ENCODE results near the gene RBBP5. TPM values are rescaled to one million over a fixed set of nuclear protein-coding genes. Genes with fewer than 3 reads are reported as not detected.

The RBBP5 gene
- total RNA-seq, 1 donor from 2014 or later: 10.6 TPM

DNA sequence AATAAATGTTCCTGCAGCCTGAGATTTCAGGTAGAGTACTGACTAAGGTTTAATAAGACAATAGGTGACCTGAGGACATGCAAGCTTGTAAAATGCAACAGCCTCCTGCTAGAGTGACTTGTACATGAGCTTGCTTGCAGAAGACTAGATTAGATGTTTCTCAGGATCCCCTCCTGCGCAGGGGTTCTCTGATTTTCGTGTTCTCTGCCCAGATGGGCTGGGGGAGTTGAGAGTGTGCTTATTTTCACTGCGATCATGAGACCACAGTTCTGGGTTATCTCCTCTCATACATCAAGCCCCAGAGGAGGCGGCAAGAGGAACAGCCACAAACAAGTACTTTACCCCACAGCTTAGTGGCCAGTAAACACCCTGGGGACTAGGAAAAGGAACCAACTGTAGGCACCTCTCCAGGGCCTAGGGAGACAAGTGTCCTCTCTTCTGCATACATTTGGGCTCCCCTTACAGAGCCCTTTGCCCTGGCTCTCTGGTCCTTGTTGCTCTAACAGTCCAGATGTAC lies 45.5 kb downstream of the RBBP5 start:
- TF ChIP-seq, protein P1, sequence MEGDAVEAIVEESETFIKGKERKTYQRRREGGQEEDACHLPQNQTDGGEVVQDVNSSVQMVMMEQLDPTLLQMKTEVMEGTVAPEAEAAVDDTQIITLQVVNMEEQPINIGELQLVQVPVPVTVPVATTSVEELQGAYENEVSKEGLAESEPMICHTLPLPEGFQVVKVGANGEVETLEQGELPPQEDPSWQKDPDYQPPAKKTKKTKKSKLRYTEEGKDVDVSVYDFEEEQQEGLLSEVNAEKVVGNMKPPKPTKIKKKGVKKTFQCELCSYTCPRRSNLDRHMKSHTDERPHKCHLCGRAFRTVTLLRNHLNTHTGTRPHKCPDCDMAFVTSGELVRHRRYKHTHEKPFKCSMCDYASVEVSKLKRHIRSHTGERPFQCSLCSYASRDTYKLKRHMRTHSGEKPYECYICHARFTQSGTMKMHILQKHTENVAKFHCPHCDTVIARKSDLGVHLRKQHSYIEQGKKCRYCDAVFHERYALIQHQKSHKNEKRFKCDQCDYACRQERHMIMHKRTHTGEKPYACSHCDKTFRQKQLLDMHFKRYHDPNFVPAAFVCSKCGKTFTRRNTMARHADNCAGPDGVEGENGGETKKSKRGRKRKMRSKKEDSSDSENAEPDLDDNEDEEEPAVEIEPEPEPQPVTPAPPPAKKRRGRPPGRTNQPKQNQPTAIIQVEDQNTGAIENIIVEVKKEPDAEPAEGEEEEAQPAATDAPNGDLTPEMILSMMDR (conservative IDR thresholded peaks at IDR 0.05; ENCODE audit: low read depth, low read length): no peak
- DNase-seq (ENCODE audit: low read depth): no peak
- no peak overlapping the region for H3K4me3 ChIP-seq (ENCODE audit: low read depth, low read length)

GRCh38 chr1:205075642-205076155 lies 46.1 kb downstream of the RBBP5 start:
- TF ChIP-seq, protein P1 (conservative IDR thresholded peaks at IDR 0.05; ENCODE audit: low read depth, low read length): no peak
- H3K4me3 ChIP-seq (ENCODE audit: low read depth, low read length): no peak overlapping the region
- no peak for DNase-seq (ENCODE audit: low read depth)

GRCh38 chr1:205074513-205074912 lies 47.3 kb downstream of the RBBP5 start:
- DNase-seq (ENCODE audit: low read depth): no peak
- TF ChIP-seq, protein P1 (conservative IDR thresholded peaks at IDR 0.05; ENCODE audit: low read depth, low read length): no peak
- no peak overlapping the region for H3K4me3 ChIP-seq (ENCODE audit: low read depth, low read length)

GRCh38 chr1:205074084-205074483 lies 47.7 kb downstream of the RBBP5 start:
- no peak overlapping the region for H3K4me3 ChIP-seq (ENCODE audit: low read depth, low read length)
- no peak for DNase-seq (ENCODE audit: low read depth)
- TF ChIP-seq, protein P1 (conservative IDR thresholded peaks at IDR 0.05; ENCODE audit: low read depth, low read length): no peak

DNA sequence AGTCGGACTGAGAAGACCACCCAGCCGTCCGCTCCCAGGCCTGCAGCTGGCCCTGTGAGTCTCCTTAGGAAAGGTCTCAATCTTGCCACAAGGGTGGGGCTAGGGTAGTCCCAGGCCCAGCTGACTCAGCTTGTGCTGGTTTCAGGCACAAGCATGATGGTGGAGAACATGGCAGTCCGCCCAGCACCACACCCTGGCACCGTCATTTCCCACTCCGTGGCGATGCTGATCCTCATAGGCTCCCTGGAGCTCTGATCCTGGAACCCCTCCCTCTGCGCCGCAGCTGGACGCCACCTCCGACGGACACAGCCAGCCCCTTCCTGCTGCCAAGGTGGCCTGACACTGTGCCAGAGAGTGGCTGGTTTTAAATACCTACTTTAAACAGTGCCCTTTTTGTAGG lies 48.3 kb downstream of the RBBP5 start:
- no peak for DNase-seq (ENCODE audit: low read depth)
- no peak overlapping the region for H3K4me3 ChIP-seq (ENCODE audit: low read depth, low read length)
- TF ChIP-seq, protein P1 (conservative IDR thresholded peaks at IDR 0.05; ENCODE audit: low read depth, low read length): no peak

GRCh38 chr1:205072881-205073280 lies 48.9 kb downstream of the RBBP5 start:
- DNase-seq (ENCODE audit: low read depth): no peak
- TF ChIP-seq, protein P1 (conservative IDR thresholded peaks at IDR 0.05; ENCODE audit: low read depth, low read length): no peak
- no peak overlapping the region for H3K4me3 ChIP-seq (ENCODE audit: low read depth, low read length)

- TF ChIP-seq, protein P1 (conservative IDR thresholded peaks at IDR 0.05; ENCODE audit: low read depth, low read length): no peak
- no peak overlapping the region for H3K4me3 ChIP-seq (ENCODE audit: low read depth, low read length)
- no peak for DNase-seq (ENCODE audit: low read depth)
These were observed 49.5 kb downstream of the RBBP5 start for GRCh38 chr1:205072286-205072685.

All from epithelial cell of proximal tubule (primary cell).